ENCODE results near the gene TRIML2.

GRCh38 chr4:188143731-188144130 is 34.3 kb upstream of the TRIML2 start:
- no peak for TF ChIP-seq EZH2 (IDR thresholded peaks at IDR 0.05; ENCODE audit: low read length)
- TF ChIP-seq CTCF (optimal IDR thresholded peaks at IDR 0.05 in 1 of 3, IDR thresholded peaks at IDR 0.05 in 1 of 3, conservative IDR thresholded peaks at IDR 0.05 in 1 of 3; ENCODE audit: extremely low read depth in 1 of 3, insufficient read depth in 2 of 3, low read length in 3 of 3) = no peak

All from keratinocyte (primary cell).